Fibroblast of lung (primary cell): ENCODE results near the gene SH3BP2. TPM values are rescaled to one million over a fixed set of nuclear protein-coding genes. Genes with fewer than 3 reads are reported as not detected.

ENCODE experiments used
- DNase-seq, 2 donors: peaks; one replicate each; pipeline versions ENCODE4 v3.0.0 to v3.0.0-alpha.2; 2010; ENCODE audit warnings: low read depth in 2 of 2
- H2AFZ ChIP-seq: 2 replicates; pipeline ENCODE4 v1.5.1; 2012; ENCODE audit warnings: low read length, control low read depth, inconsistent platforms
- H3K27ac ChIP-seq: 2 replicates; pipeline ENCODE4 v1.5.1; 2011; ENCODE audit warnings: low read length, control low read depth; ENCODE audit not compliant: insufficient read depth
- H3K27me3 ChIP-seq: 2 replicates; pipeline ENCODE4 v1.5.1; 2011; ENCODE audit warnings: mild to moderate bottlenecking, low read length; ENCODE audit not compliant: control insufficient read depth, insufficient read depth
- H3K36me3 ChIP-seq: 2 replicates; pipeline ENCODE4 v1.5.1; 2011; ENCODE audit warnings: low read length; ENCODE audit not compliant: control insufficient read depth, insufficient read depth
- H3K4me1 ChIP-seq: 2 replicates; pipeline ENCODE4 v1.5.1; 2011; ENCODE audit warnings: low read length; ENCODE audit not compliant: control insufficient read depth, insufficient read depth; ENCODE audit errors: extremely low read depth
- H3K4me2 ChIP-seq: 2 replicates; pipeline ENCODE4 v1.5.1; 2011; ENCODE audit warnings: low read length, control low read depth; ENCODE audit not compliant: insufficient read depth; ENCODE audit errors: extremely low read depth
- H3K4me3 ChIP-seq, 4 experiments: fragments of 200-600 bp in 1 of 4; sonication (generic) in 1 of 4; replicated peaks in 1 of 4; 2 replicates each; pipeline ENCODE4 v1.5.1; 2011 to 2016; ENCODE audit warnings: low read length in 4 of 4, low read depth in 3 of 4, mild to moderate bottlenecking in 3 of 4, control low read depth in 2 of 4, inconsistent platforms in 1 of 4, mixed read lengths in 1 of 4; ENCODE audit not compliant: insufficient read depth in 1 of 4; ENCODE audit errors: control extremely low read depth in 1 of 4
- H3K79me2 ChIP-seq: 2 replicates; pipeline ENCODE4 v1.5.1; 2012; ENCODE audit warnings: mild to moderate bottlenecking, low read length, inconsistent platforms; ENCODE audit not compliant: control insufficient read depth, insufficient read depth
- H3K9ac ChIP-seq: 2 replicates; pipeline ENCODE4 v1.5.1; 2011; ENCODE audit warnings: mild to moderate bottlenecking, low read length, control low read depth; ENCODE audit not compliant: insufficient read depth
- H3K9me3 ChIP-seq: 2 replicates; pipeline ENCODE4 v1.5.1; 2012; ENCODE audit warnings: low read depth, low read length; ENCODE audit not compliant: control insufficient read depth, insufficient read depth
- H4K20me1 ChIP-seq: 2 replicates; pipeline ENCODE4 v1.5.1; 2011; ENCODE audit warnings: low read length; ENCODE audit not compliant: control insufficient read depth, insufficient read depth; ENCODE audit errors: extremely low read depth
- CTCF ChIP-seq, 2 donors: IDR thresholded peaks in 1 of 2; conservative IDR thresholded peaks in 1 of 2; 1 replicate in 1 of 2; 2 replicates in 1 of 2; pipeline ENCODE4 v1.5.1; 2011 to 2012; ENCODE audit warnings: low read length in 2 of 2, control low read depth in 1 of 2, inconsistent platforms in 1 of 2, low read depth in 1 of 2, mild to moderate bottlenecking in 1 of 2
- EZH2 ChIP-seq: IDR thresholded peaks from 2 replicates; pipeline ENCODE4 v1.5.1; 2012; ENCODE audit warnings: low read length, control low read depth, mild to moderate bottlenecking; ENCODE audit errors: missing control alignments
- polyA minus RNA-seq: library from RNA; depleted of rRNA, polyadenylated mRNA; stranded (reverse); fragments of >200 nt; gene quantifications from 2 replicates; pipeline ENCODE4 v1.2.3, GENCODE V29; 2011; ENCODE audit warnings: low replicate concordance
- polyA plus RNA-seq, 2 donors: library from polyadenylated mRNA; depleted of rRNA in 1 of 2; stranded (reverse) in 1 of 2; unstranded in 1 of 2; fragments of >200 nt; gene quantifications; 2 replicates each; pipeline ENCODE4 v1.2.1, GENCODE V29; 2011 to 2012; ENCODE audit warnings: missing spikeins in 1 of 2
- total RNA-seq: library from RNA; depleted of rRNA; stranded (reverse); fragments of >200 nt; gene quantifications from 2 replicates; pipeline ENCODE4 v1.2.1, GENCODE V29; 2014

Gene SH3BP2
- total RNA-seq, result 8.6 and 9.5 TPM in 2 replicates
- 10.0 and 14.1 TPM in 2 replicates for polyA plus RNA-seq
- polyA plus RNA-seq (2012), result 9.9 and 13.4 TPM in 2 replicates
- 46.6 and 98.6 TPM in 2 replicates for polyA minus RNA-seq

- peak; percentile 54 to 65 for DNase-seq
- Histone ChIP-seq H3K4me2 (peak within 1 kb of the TSS; percentile 78), H3K79me2 (peaks cover 4% of the 10 kb centered on the region), H3K4me1 (peaks cover 19% of the 10 kb centered on the region), H3K27me3 (no peaks in the 10 kb centered on the region), H3K9me3 (no peaks in the 10 kb centered on the region), H4K20me1 (no peaks in the 10 kb centered on the region), H3K36me3 (peaks cover 2% of the 10 kb centered on the region), H2AFZ (no peak within 1 kb of the TSS), H3K9ac (peak within 1 kb of the TSS; percentile 66), H3K4me3 (peak within 1 kb of the TSS; percentile 49 to 69 (median 56)), H3K27ac (peak within 1 kb of the TSS; percentile 38)
- TF ChIP-seq CTCF (conservative IDR thresholded peaks at IDR 0.05 in 1 of 2, IDR thresholded peaks at IDR 0.05 in 1 of 2; ENCODE audit: low read depth in 1 of 2, low read length in 2 of 2) (no peak), EZH2 (no peak)
Measured at GRCh38 chr4:2792711-2793585, at the start of gene SH3BP2. TSS of gene SH3BP2 (plus strand) at chr4:2793085. CDS start at chr4:2820618, 27,533 bp downstream.

- Histone ChIP-seq H4K20me1 (no peaks in the 10 kb centered on the region), H3K36me3 (peaks cover 19% of the 10 kb centered on the region), H3K27me3 (no peaks in the 10 kb centered on the region), H3K4me1 (peaks cover 18% of the 10 kb centered on the region), H3K9ac (no peak overlapping the region), H2AFZ (no peak overlapping the region), H3K27ac (no peak overlapping the region), H3K4me3 (no peak overlapping the region), H3K79me2 (no peaks in the 10 kb centered on the region), H3K4me2 (no peak overlapping the region), H3K9me3 (no peaks in the 10 kb centered on the region)
- DNase-seq, result no peak
- TF ChIP-seq CTCF (conservative IDR thresholded peaks at IDR 0.05 in 1 of 2, IDR thresholded peaks at IDR 0.05 in 1 of 2; ENCODE audit: low read depth in 1 of 2, low read length in 2 of 2), result no peak
- no peak for TF ChIP-seq EZH2
Measured at GRCh38 chr4:2743518-2744445, 49.1 kb upstream of the SH3BP2 start.
